A549 (cell line): Measurements from ENCODE around the gene CHAC2. TPM values are rescaled to one million over a fixed set of nuclear protein-coding genes. Genes with fewer than 3 reads are reported as not detected.

Source experiments
- ATAC-seq, 2 experiments: fragments of 200-7000 bp in 1 of 2; fragments of >200 bp in 1 of 2; cut with Nextera tagmentation in 1 of 2; cut with Tn5 transposase in 1 of 2; 3 replicates each; pipeline versions ENCODE4 v1.8.0 to v1.9.1; 2018 to 2020; ENCODE audit warnings: mild to moderate bottlenecking in 1 of 2, moderate library complexity in 1 of 2
- CTCF ChIA-PET: fragments of 300-600 bp; sonication (Branson Sonifier 250); formaldehyde crosslinking; extraction: SDS; loops from one replicate; lab custom pipeline; 2021; ENCODE audit warnings: antibody characterized with exemption, inconsistent platforms; lab: Yijun Ruan, JAX
- POLR2A ChIA-PET: fragments of 350-600 bp; formaldehyde crosslinking; extraction: SDS; loops from one replicate; lab custom pipeline; 2021; ENCODE audit warnings: antibody characterized with exemption, inconsistent platforms; lab: Yijun Ruan, JAX
- DNase-seq, 2 experiments: peaks; one replicate each; pipeline versions ENCODE4 v3.0.0 to v3.0.0-alpha.2; 2011 to 2016; ENCODE audit warnings: low read depth in 1 of 2, low spot score in 1 of 2
- FAIRE-seq: peaks from 2 replicates; lab custom pipeline; 2011; peaks lifted over from hg19 to GRCh38; lab: Jason Lieb, UNC
- H3K27ac ChIP-seq, 2 experiments: fragments of >200 bp; sonication (Bioruptor Twin); formaldehyde crosslinking; 3 replicates each; pipeline ENCODE4 v1.5.1; 2016 to 2017
- H3K4me1 ChIP-seq: fragments of >200 bp; sonication (Bioruptor Twin); formaldehyde crosslinking; 3 replicates; pipeline ENCODE4 v1.6.1; 2016
- H3K4me2 ChIP-seq: fragments of >200 bp; sonication (Bioruptor Twin); formaldehyde crosslinking; 3 replicates; pipeline ENCODE4 v1.6.1; 2016
- H3K4me3 ChIP-seq: fragments of >200 bp; sonication (Bioruptor Twin); formaldehyde crosslinking; 3 replicates; pipeline ENCODE4 v1.5.1; 2016
- H3K9me3 ChIP-seq: fragments of >200 bp; sonication (Bioruptor Twin); formaldehyde crosslinking; 3 replicates; pipeline ENCODE4 v1.6.1; 2016
- CBX2 ChIP-seq: fragments of 200-600 bp; sonication (generic); IDR thresholded peaks from 2 replicates; pipeline ENCODE4 v1.6.1; 2016; ENCODE audit warnings: low read depth, mild to moderate bottlenecking, borderline replicate concordance
- CBX8 ChIP-seq: fragments of 200-600 bp; sonication (generic); IDR thresholded peaks from 2 replicates; pipeline ENCODE4 v1.6.1; 2016
- CTCF ChIP-seq: fragments of >200 bp; sonication (Bioruptor Twin); formaldehyde crosslinking; IDR thresholded peaks from 3 replicates; pipeline ENCODE4 v1.5.1; 2016
- EP300 ChIP-seq, 2 experiments: fragments of >200 bp; sonication (Bioruptor Twin); formaldehyde crosslinking; IDR thresholded peaks; 2 replicates in 1 of 2; 3 replicates in 1 of 2; pipeline ENCODE4 v1.6.1; 2016 to 2017
- HES2 ChIP-seq: fragments of >200 bp; sonication (Bioruptor Twin); formaldehyde crosslinking; IDR thresholded peaks from 2 replicates; pipeline ENCODE4 v1.6.1; 2016
- HOXA7 ChIP-seq: fragments of 250-450 bp; sonication (Bioruptor Pico); IDR thresholded peaks from 2 replicates; pipeline ENCODE4 v1.5.0; 2020; ENCODE audit warnings: mild to moderate bottlenecking, moderate library complexity
- JUN ChIP-seq, 2 experiments: fragments of >200 bp; sonication (Bioruptor Twin); formaldehyde crosslinking; IDR thresholded peaks; 2 replicates in 1 of 2; 3 replicates in 1 of 2; pipeline ENCODE4 v1.6.1; 2016 to 2017
- KDM1A ChIP-seq: fragments of 200-600 bp; sonication (generic); IDR thresholded peaks from 2 replicates; pipeline ENCODE4 v1.6.1; 2016; ENCODE audit warnings: low read depth, mild to moderate bottlenecking
- MAFK ChIP-seq: fragments of 450-650 bp; IDR thresholded peaks from 2 replicates; pipeline ENCODE4 v1.6.1; 2014; ENCODE audit not compliant: partially characterized antibody
- MAZ ChIP-seq: fragments of 150-350 bp; IDR thresholded peaks from 2 replicates; pipeline ENCODE4 v1.6.1; 2014; ENCODE audit warnings: antibody characterized with exemption, low read depth, low read length, borderline replicate concordance
- MYC ChIP-seq: IDR thresholded peaks from 2 replicates; pipeline ENCODE4 v1.6.1; 2012; ENCODE audit warnings: mild to moderate bottlenecking, inconsistent platforms, low read length, improper control_type of control experiment, borderline replicate concordance
- NFE2L2 ChIP-seq: fragments of 150-350 bp; conservative IDR thresholded peaks from 2 replicates; pipeline ENCODE4 v1.6.1; 2014; ENCODE audit warnings: low read length
- RCOR1 ChIP-seq: fragments of 150-350 bp; IDR thresholded peaks from 2 replicates; pipeline ENCODE4 v1.6.1; 2014; ENCODE audit warnings: antibody characterized with exemption, low read length, low read depth
- TFCP2L1 ChIP-seq: fragments of 250-450 bp; sonication (Bioruptor Pico); IDR thresholded peaks from 2 replicates; pipeline ENCODE4 v1.5.0; 2021; ENCODE audit warnings: mild to moderate bottlenecking
- TP53 ChIP-seq: fragments of 250-450 bp; sonication (Bioruptor Pico); IDR thresholded peaks from 2 replicates; pipeline ENCODE4 v1.5.0; 2021; ENCODE audit warnings: mild to moderate bottlenecking, moderate library complexity
- ZNF302 ChIP-seq: fragments of 250-450 bp; sonication (Bioruptor Pico); IDR thresholded peaks from 2 replicates; pipeline ENCODE4 v1.9.0; 2021; ENCODE audit warnings: inconsistent platforms, mild to moderate bottlenecking, moderate library complexity
- WGBS: methylation state at CpG from one replicate; pipeline ENCODE4 v1.1.6; 2017; ENCODE audit errors: missing lambda C conversion rate; 5-methylcytosine and 5-hydroxymethylcytosine counted together
- polyA plus RNA-seq, 4 experiments: library from polyadenylated mRNA; depleted of rRNA in 3 of 4; stranded (reverse); fragments of >200 nt; fragmentation: RNase III in 1 of 4; extraction: RNeasy Plus Mini Kit Qiagen cat#74134 plus additional on column Dnase treatment in 1 of 4; gene quantifications; 2 replicates in 3 of 4; 3 replicates in 1 of 4; pipeline ENCODE4 v1.2.3, GENCODE V29; 2011 to 2017
- TF ChIP-seq, protein P1 (sequence below): IDR thresholded peaks from 2 replicates; pipeline ENCODE4 v1.6.1; 2012; ENCODE audit warnings: low read depth, borderline replicate concordance
- TF ChIP-seq, protein P2 (sequence below): fragments of 200-600 bp; sonication (generic); IDR thresholded peaks from 2 replicates; pipeline ENCODE4 v1.6.1; 2016; ENCODE audit warnings: antibody characterized with exemption, mild to moderate bottlenecking, moderate library complexity
- TF ChIP-seq, protein P3 (sequence below): IDR thresholded peaks from 2 replicates; pipeline ENCODE4 v1.6.1; 2012

Gene CHAC2
- polyA plus RNA-seq, 2 of the 4 experiments (the other 2 are of a cell fraction) = 20.1 to 21.8 TPM

DNA sequence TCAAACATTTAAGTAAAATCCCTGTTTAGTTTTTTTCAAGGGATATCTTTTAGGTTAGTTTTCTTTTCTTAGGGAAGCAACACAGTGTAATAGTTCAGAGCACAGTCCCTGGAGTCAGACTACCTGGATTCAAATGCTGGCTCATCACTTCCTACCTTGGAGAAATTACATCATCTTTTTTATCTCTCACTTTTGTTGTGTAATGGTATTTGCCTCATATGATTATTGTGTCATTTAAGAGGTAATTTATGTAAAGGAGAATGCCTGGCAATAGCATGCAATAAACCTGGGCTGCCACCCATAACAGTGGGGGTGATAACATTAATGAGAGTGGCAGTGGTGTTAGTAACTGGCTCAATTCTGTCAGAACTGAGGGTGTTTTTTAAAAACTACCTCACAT is 45.5 kb downstream of the CHAC2 start:
- TF ChIP-seq KDM1A (no peak), HES2 (no peak), HOXA7 (no peak), MAFK (peak; percentile 52)
- TF ChIP-seq, protein P1, sequence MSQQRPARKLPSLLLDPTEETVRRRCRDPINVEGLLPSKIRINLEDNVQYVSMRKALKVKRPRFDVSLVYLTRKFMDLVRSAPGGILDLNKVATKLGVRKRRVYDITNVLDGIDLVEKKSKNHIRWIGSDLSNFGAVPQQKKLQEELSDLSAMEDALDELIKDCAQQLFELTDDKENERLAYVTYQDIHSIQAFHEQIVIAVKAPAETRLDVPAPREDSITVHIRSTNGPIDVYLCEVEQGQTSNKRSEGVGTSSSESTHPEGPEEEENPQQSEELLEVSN = no peak
- POLR2A ChIA-PET = no interaction called here
- CTCF ChIA-PET = no interaction called here
- no peak overlapping the region for H3K27ac ChIP-seq
- DNase-seq = no peak
- peak in 1 of 2 experiments; percentile 34; a peak in 1 of 6 replicates for ATAC-seq
- FAIRE-seq = no peak
- no peak overlapping the region for H3K4me2 ChIP-seq
- H3K4me1 ChIP-seq = no peaks in the 10 kb centered on the region
- H3K9me3 ChIP-seq = no peaks in the 10 kb centered on the region
- no peak overlapping the region for H3K4me3 ChIP-seq

- POLR2A ChIA-PET = no interaction called here
- no peaks in the 10 kb centered on the region for H3K4me1 ChIP-seq
- DNase-seq (no peak), FAIRE-seq (no peak), ATAC-seq (no peak)
- TF ChIP-seq, protein P2, sequence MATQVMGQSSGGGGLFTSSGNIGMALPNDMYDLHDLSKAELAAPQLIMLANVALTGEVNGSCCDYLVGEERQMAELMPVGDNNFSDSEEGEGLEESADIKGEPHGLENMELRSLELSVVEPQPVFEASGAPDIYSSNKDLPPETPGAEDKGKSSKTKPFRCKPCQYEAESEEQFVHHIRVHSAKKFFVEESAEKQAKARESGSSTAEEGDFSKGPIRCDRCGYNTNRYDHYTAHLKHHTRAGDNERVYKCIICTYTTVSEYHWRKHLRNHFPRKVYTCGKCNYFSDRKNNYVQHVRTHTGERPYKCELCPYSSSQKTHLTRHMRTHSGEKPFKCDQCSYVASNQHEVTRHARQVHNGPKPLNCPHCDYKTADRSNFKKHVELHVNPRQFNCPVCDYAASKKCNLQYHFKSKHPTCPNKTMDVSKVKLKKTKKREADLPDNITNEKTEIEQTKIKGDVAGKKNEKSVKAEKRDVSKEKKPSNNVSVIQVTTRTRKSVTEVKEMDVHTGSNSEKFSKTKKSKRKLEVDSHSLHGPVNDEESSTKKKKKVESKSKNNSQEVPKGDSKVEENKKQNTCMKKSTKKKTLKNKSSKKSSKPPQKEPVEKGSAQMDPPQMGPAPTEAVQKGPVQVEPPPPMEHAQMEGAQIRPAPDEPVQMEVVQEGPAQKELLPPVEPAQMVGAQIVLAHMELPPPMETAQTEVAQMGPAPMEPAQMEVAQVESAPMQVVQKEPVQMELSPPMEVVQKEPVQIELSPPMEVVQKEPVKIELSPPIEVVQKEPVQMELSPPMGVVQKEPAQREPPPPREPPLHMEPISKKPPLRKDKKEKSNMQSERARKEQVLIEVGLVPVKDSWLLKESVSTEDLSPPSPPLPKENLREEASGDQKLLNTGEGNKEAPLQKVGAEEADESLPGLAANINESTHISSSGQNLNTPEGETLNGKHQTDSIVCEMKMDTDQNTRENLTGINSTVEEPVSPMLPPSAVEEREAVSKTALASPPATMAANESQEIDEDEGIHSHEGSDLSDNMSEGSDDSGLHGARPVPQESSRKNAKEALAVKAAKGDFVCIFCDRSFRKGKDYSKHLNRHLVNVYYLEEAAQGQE = no peak
- TF ChIP-seq TP53 (no peak), CTCF (no peak), RCOR1 (no peak), CBX2 (no peak), EP300 (IDR thresholded peaks at IDR 0.05) (no peak), ZNF302 (CRISPR knock-in tag) (no peak), JUN (IDR thresholded peaks at IDR 0.05) (no peak), TFCP2L1 (CRISPR knock-in tag) (no peak), MAZ (no peak), NFE2L2 (no peak), CBX8 (no peak), MYC (no peak), MAFK (no peak)
- TF ChIP-seq, protein P3, sequence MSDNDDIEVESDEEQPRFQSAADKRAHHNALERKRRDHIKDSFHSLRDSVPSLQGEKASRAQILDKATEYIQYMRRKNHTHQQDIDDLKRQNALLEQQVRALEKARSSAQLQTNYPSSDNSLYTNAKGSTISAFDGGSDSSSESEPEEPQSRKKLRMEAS = no peak
- TF ChIP-seq, protein P1 = no peak
- H3K9me3 ChIP-seq = no peaks in the 10 kb centered on the region
- H3K4me3 ChIP-seq = no peak overlapping the region
- no peak overlapping the region for H3K4me2 ChIP-seq
- CTCF ChIA-PET = no interaction called here
- no peak overlapping the region for H3K27ac ChIP-seq
- whole genome bisulfite sequencing = 95% methylated on average over 3 of the region's 3 CpGs
Measured at GRCh38 chr2:53818854-53819435, 51.3 kb downstream of the CHAC2 start.
